Heart left ventricle (tissue), 13 donors: ENCODE measurements around the gene CEMIP2.

Experiments
- POLR2A ChIP-seq, 2 donors: fragments of 450-650 bp; IDR thresholded peaks; one replicate each; pipeline ENCODE4 v1.6.1; 2017; ENCODE audit warnings: antibody characterized with exemption in 2 of 2, mild to moderate bottlenecking in 2 of 2, moderate library complexity in 2 of 2
- TF ChIP-seq, protein P1 (sequence below), 12 donors: fragments of 200-600 bp; sonication (generic) in 4 of 12; IDR thresholded peaks; one replicate each; pipeline versions ENCODE4 v1.5.0 to v1.8.0; 2018 to 2022; ENCODE audit warnings: antibody characterized with exemption in 12 of 12, mild to moderate bottlenecking in 5 of 12
- donor health status: ischemic (EF 13 %, LVEDD 7.1; RV severe dilation, severe dysfunction).
- donor health status: DM: no; HTN: yes; CAD: no.
- donor health status: DM: no; HTN: no; CAD: no.
- donor health status: ischemic (EF 25% LVEDD 6.9; RV normal size, moderate dysfunction).
- donor health status: ischemic (EF 25% LVEDD 5.7; RV mildly dilated, moderate dysfunction).
- donor health status: ischemic (EF 35%, LVEDD 5.7; RV mildly dilated, moderate dysfunction).
- donor health status: nonischemic (EF 11% LVEDD 7.7; RV severe dilation, severe dysfunction).
- donor health status: DM: yes; HTN: yes; CAD: no.
- donor health status: PGD.
- donor health status: ischemic (EF 29% LVEDD 5.4; RV normal size, mild dysfunction).
- donor health status: nonischemic (EF 23%, LVEDD 6.1; RV moderate dilation, normal function).

DNA sequence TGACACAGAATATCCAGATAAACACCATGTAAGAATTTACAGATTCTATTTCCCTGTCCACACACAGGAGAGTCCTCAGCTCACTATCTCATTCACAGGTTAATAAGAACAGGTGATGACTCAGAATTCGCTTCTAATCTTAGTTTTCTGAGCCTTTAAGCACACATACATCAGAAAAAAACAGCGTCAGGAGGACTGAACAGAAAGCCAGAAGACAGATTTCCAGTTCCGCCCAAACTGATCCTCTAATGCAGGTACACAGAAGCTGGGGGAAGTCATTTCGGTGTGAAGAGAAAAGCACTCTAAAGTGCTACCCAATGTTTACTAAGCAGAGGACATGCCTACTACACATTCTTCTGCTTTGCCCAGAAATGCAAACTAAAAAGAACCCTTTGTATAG lies 1.6 kb downstream of the CEMIP2 start:
- TF ChIP-seq POLR2A (IDR thresholded peaks at IDR 0.05) = no peak
- TF ChIP-seq, protein P1, sequence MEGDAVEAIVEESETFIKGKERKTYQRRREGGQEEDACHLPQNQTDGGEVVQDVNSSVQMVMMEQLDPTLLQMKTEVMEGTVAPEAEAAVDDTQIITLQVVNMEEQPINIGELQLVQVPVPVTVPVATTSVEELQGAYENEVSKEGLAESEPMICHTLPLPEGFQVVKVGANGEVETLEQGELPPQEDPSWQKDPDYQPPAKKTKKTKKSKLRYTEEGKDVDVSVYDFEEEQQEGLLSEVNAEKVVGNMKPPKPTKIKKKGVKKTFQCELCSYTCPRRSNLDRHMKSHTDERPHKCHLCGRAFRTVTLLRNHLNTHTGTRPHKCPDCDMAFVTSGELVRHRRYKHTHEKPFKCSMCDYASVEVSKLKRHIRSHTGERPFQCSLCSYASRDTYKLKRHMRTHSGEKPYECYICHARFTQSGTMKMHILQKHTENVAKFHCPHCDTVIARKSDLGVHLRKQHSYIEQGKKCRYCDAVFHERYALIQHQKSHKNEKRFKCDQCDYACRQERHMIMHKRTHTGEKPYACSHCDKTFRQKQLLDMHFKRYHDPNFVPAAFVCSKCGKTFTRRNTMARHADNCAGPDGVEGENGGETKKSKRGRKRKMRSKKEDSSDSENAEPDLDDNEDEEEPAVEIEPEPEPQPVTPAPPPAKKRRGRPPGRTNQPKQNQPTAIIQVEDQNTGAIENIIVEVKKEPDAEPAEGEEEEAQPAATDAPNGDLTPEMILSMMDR (IDR thresholded peaks at IDR 0.05) = no peak
